Measurements from ENCODE around the gene DCLRE1C. TPM values are rescaled to one million over a fixed set of nuclear protein-coding genes. Genes with fewer than 3 reads are reported as not detected.

DCLRE1C gene
- polyA plus RNA-seq, 2 of the 4 experiments (the other 2 are of a cell fraction): 4.6 to 8.3 TPM

GRCh38 chr10:14971867-14972448 is 18.1 kb upstream of the DCLRE1C start:
- no peak for TF ChIP-seq HEYL (CRISPR knock-in tag; IDR thresholded peaks at IDR 0.05)
- no peak for TF ChIP-seq SREBF2 (IDR thresholded peaks at IDR 0.05)
- TF ChIP-seq ZNF302 (CRISPR knock-in tag; IDR thresholded peaks at IDR 0.05): no peak
- TF ChIP-seq MAFK (IDR thresholded peaks at IDR 0.05; ENCODE audit: partially characterized antibody): no peak
- no peak for TF ChIP-seq KDM1A (IDR thresholded peaks at IDR 0.05; ENCODE audit: low read depth)
- TF ChIP-seq TFCP2L1 (CRISPR knock-in tag; IDR thresholded peaks at IDR 0.05): no peak
- TF ChIP-seq CTCF (IDR thresholded peaks at IDR 0.05): peak; percentile 60
- TF ChIP-seq E2F6 (IDR thresholded peaks at IDR 0.05; ENCODE audit: borderline replicate concordance, low read depth): no peak
- TF ChIP-seq RAD21 (conservative IDR thresholded peaks at IDR 0.05 in 1 of 2, IDR thresholded peaks at IDR 0.05 in 1 of 2): peak; percentile 51 to 58; a peak in 4 of 5 replicates
- TF ChIP-seq BHLHE40 (IDR thresholded peaks at IDR 0.05; ENCODE audit: low read depth, low read length): no peak
- peak; percentile 38; the same call in 1 of the 3 replicates for TF ChIP-seq SMC3 (IDR thresholded peaks at IDR 0.05)
- no peak for TF ChIP-seq MYC (IDR thresholded peaks at IDR 0.05; ENCODE audit: borderline replicate concordance, low read length)
- no peak for TF ChIP-seq ATOH8 (CRISPR knock-in tag; IDR thresholded peaks at IDR 0.05; ENCODE audit: low read depth)
- no peak for TF ChIP-seq RNF2 (IDR thresholded peaks at IDR 0.05; ENCODE audit: borderline replicate concordance, low read depth)
- TF ChIP-seq HOXB13 (CRISPR knock-in tag; IDR thresholded peaks at IDR 0.05; ENCODE audit: low read depth): no peak
- TF ChIP-seq ZFP36 (IDR thresholded peaks at IDR 0.05; ENCODE audit: borderline replicate concordance, partially characterized antibody): no peak
- TF ChIP-seq NR3C1 (IDR thresholded peaks at IDR 0.05): no peak
- no peak for TF ChIP-seq CHD4 (IDR thresholded peaks at IDR 0.05; ENCODE audit: borderline replicate concordance)
- no peak for TF ChIP-seq NPAS2 (CRISPR knock-in tag; IDR thresholded peaks at IDR 0.05; ENCODE audit: borderline replicate concordance)
- TF ChIP-seq HOXB5 (CRISPR knock-in tag; IDR thresholded peaks at IDR 0.05): no peak
- no peak for TF ChIP-seq CBX2 (IDR thresholded peaks at IDR 0.05; ENCODE audit: borderline replicate concordance, low read depth)
- CTCF ChIA-PET: interaction anchor here (0.6 to 2.6 kb wide), 23 partner anchors 9 to 1301 kb away, joined by 3 to 14 read pairs (median 4); partner anchors contain the start of gene DCLRE1C
- POLR2A ChIA-PET: interaction anchor here (0.7 kb wide), 1 partner anchor 94 kb away, joined by 5 read pairs; no protein-coding TSS in a partner anchor
- Histone ChIP-seq H3K4me2 (no peak overlapping the region), H3K4me1 (no peaks in the 10 kb centered on the region), H3K9me3 (no peaks in the 10 kb centered on the region), H3K4me3 (no peak overlapping the region), H3K27ac (no peak overlapping the region)
- FAIRE-seq (no peak), DNase-seq (ENCODE audit: low read depth in 1 of 2, low spot score in 1 of 2) (peak in 1 of 2 experiments; percentile 41), ATAC-seq (peak in 1 of 2 experiments; percentile 81; a peak in 3 of 6 replicates)
- 50% methylated on average over 4 of the region's 4 CpGs for WGBS (ENCODE audit: missing lambda C conversion rate)

- WGBS (ENCODE audit: missing lambda C conversion rate): 70% methylated on average over 2 of the region's 2 CpGs
- ChIA-PET POLR2A (interaction anchor here (1.8 kb wide), 1 partner anchor 9 kb away, joined by 5 read pairs; the partner anchor contains the start of gene MEIG1), CTCF (no interaction called here)
- Histone ChIP-seq H3K4me1 (no peaks in the 10 kb centered on the region), H3K4me3 (no peak overlapping the region), H3K27ac (no peak overlapping the region), H3K4me2 (no peak overlapping the region), H3K9me3 (no peaks in the 10 kb centered on the region)
- DNase-seq (ENCODE audit: low read depth in 1 of 2, low spot score in 1 of 2): no peak
- FAIRE-seq: no peak
- TF ChIP-seq NFE2L2 (conservative IDR thresholded peaks at IDR 0.05; ENCODE audit: low read length) (no peak), ZFP36 (IDR thresholded peaks at IDR 0.05; ENCODE audit: borderline replicate concordance, partially characterized antibody) (no peak), PBX3 (IDR thresholded peaks at IDR 0.05) (no peak), MAFK (IDR thresholded peaks at IDR 0.05; ENCODE audit: partially characterized antibody) (peak; percentile 8)
- ATAC-seq: no peak
These were observed 14.0 kb upstream of the DCLRE1C start for GRCh38 chr10:14967897-14968296.

Data from A549 (cell line).